ENCODE results near the gene THBS4.

Gene THBS4

DNA sequence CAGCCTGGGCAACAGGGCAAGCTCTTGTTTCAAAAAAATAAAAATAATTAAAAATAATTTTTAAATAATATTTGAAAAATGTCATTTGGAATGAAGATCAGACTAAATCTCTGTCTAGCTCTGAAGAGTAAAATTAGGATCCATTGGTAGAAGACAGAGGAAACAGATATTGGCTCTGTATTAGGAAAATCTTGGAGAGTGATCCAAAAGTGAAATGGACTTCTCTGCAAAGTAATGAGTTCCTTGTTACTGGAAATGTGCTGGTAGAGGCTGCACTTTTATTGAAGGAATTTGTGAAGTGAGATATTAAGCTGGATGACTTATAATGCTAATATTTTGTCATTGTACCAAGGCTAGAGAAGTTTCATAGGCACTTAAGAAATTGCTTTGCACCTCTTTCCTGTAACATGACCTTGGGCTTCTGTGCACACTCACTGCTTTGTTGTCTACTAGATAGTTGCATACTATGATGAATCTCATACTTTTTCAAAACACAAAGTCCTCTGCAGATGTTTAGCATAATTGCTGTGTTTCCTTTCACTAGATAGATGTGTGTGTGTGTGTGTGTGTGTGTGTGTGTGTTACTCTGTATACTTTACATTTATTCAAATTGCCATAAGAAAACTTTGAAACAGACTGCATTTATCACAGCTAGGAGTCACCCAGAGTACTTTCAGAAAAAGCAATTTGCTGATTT lies 13.1 kb downstream of the THBS4 start:
- DNase-seq, result no peak

DNA sequence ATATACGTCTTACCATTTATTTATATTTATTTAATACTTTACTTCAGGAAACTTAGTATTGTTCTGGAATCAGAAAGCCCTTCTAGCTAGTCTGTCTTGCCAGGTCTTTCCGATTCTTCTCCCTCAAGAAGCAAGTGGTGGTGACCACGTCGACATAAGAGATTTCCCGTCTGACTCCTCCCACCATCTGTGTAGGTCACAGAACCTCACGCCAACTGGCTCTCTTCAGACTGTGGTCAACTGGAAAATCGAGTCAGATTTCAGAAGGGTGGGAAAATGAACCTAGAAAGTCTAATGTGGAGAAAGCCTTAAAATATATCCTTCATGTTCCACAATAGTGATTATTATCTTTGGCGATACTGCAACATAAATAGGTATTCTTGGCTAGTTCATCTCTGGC lies 17.3 kb downstream of the THBS4 start:
- no peak for DNase-seq

DNA sequence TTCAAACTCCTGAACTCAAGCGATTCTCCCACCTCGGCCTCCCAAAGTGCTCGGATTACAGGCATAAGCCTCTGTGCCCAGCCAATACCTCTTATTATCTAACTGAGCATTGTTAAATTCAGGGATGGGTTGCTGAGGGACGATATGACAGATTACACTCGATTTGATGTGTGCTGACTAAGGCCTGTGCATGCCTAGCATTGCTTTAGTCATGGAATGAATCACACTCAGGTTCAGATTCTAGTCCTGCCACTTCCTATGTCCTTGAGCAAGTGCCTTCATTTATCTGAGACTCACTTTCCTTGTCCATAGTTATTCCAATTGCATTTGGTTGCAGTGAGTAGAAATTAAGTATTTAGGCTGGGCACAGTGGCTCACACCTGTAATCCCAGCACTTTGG lies 19.5 kb downstream of the THBS4 start:
- DNase-seq, result no peak

DNA sequence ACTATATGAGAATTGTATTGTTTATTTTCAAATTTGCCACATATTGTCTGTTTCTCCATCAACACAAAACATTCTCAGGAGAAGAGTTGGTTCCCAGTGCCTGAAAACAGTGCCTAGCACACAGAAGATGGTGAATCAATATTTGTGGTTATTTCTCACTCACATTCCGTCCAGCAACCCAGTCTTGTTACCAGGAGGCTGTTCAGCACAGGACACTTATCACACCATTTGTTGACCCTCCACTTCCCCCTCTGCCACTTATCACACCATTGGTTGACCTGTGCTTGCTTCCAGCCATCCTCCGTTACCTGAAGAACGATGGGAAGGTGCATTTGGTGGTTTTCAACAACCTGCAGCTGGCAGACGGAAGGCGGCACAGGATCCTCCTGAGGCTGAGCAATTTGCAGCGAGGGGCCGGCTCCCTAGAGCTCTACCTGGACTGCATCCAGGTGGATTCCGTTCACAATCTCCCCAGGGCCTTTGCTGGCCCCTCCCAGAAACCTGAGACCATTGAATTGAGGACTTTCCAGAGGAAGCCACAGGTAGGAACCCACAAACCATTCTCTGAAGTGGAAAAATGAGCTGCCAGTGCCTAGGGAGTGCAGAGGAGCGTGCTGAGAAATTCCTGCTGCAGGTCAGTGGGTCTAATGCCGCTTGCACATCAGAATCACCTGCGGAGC lies 20.5 kb downstream of the THBS4 start:
- DNase-seq, result no peak

DNA sequence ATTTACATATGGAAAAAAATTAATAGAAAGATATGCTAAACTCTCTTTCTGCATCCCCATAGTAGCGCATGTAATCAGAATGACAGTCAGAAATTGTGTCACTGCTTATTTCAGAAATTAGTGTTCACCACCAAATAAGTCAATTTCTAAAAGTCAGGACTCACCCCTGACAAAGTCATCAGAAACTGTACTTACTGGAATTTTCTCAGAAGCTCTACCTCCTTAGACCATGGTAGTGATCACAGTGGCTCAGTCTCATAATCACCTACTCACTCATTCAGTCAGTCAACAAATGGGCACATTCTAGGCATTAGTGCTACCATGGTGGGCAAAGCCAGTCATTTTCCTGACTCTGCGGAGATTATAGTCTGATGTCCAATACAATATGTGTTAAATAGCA lies 22.0 kb downstream of the THBS4 start:
- no peak for DNase-seq

DNA sequence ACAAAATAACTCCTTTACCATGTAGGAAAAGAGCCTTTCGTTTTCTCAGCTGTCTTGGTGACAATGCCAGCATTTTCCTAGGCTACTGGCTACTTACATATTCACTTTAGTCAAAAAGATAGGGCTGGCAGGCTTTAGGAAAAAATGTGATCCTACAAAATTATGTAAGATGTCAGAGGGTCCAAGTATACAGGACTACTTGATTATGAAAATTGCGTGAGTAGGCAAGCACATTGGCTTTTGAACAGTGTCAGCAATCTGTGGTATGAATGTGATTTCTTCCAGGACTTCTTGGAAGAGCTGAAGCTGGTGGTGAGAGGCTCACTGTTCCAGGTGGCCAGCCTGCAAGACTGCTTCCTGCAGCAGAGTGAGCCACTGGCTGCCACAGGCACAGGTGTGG lies 22.8 kb downstream of the THBS4 start:
- no peak for DNase-seq

DNA sequence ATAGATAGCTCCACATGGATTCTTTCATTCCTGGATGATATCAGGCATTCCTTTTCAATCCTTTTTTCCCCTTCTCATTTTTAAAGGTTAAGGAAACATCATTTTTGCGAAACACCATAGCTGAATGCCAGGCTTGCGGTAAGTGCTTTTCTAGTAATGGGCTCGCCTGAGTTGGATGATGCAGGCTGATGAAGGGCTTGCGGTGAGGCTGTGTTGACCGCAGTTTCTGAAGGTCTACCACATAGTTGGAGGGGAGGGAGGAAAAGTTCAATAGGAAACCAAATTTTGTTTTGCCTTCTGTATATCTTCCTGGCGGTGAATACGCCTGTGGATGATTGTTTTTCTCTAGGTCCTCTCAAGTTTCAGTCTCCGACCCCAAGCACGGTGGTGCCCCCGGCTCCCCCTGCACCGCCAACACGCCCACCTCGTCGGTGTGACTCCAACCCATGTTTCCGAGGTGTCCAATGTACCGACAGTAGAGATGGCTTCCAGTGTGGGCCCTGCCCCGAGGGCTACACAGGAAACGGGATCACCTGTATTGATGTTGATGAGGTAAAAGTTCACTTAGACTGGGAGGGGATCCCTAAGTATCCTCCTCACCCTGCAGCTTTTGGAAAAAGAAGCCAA lies 24.3 kb downstream of the THBS4 start:
- no peak for DNase-seq

DNA sequence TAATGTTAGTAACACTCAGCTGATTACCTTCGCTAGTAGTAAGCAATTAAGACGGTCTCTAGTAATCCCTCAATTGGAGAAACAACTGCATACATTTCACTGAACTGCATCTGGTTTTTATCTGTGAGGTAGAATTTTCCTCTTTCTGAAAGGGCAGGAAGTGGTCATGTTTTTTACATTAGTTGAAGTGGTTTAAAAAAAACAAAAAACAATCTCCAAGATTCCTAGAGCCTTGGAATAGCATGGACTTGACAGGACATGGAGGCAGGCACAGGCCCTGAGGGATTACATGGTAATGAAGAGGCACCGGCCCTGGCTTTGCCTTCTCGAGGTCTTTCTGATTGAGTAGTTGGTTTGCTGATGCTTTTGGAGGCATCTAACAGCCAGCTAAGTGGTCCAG lies 25.8 kb downstream of the THBS4 start:
- DNase-seq, result no peak

DNA sequence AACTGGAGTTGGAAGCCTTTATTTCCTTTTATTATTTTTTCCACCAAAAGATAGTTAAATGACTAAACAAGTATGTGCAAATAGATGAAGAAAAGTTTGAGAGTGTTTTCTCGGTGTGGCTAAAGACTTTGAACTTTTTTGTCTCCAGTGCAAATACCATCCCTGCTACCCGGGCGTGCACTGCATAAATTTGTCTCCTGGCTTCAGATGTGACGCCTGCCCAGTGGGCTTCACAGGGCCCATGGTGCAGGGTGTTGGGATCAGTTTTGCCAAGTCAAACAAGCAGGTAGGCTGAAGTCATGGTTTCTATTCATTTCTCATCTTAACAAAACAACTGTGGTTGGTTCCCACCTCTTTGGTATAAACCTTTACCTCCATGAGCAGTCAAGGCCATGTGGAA lies 26.4 kb downstream of the THBS4 start:
- DNase-seq, result no peak

DNA sequence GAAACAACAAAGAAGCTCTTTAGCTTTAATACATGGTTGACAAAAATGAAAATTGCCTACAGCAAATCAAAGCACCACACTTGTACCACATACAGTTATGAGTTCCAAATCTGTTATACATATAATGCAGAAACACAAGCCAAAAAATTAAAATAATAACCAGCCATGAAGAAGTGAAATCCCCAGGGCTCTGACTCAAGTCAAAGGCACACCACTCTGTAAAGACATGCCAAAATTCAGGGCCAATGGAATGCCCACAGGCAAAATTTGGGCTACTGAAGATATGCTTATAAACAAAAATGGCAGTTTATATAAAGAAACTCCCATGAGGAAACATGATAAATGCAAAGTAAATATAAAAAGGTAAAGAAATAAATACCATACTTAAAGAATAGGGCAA lies 29.0 kb downstream of the THBS4 start:
- DNase-seq, result no peak

DNA sequence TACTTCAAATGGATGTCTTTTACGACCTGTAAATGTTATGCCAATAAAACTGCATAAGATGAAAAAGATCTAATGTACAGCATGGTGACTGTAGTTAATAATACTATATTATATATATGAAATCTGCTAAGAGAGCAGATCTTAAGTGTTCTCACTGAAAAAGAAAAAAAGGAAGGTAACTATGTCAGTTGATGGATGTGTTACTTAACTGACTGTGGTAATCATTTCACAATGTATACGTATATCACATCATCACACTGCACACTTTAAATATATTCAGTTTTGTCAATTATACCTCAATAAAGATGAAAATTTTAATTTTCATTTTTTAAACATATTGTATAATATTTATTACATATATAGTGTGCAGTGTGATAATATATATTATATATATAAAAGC lies 31.9 kb downstream of the THBS4 start:
- DNase-seq, result peak; percentile 50

DNA sequence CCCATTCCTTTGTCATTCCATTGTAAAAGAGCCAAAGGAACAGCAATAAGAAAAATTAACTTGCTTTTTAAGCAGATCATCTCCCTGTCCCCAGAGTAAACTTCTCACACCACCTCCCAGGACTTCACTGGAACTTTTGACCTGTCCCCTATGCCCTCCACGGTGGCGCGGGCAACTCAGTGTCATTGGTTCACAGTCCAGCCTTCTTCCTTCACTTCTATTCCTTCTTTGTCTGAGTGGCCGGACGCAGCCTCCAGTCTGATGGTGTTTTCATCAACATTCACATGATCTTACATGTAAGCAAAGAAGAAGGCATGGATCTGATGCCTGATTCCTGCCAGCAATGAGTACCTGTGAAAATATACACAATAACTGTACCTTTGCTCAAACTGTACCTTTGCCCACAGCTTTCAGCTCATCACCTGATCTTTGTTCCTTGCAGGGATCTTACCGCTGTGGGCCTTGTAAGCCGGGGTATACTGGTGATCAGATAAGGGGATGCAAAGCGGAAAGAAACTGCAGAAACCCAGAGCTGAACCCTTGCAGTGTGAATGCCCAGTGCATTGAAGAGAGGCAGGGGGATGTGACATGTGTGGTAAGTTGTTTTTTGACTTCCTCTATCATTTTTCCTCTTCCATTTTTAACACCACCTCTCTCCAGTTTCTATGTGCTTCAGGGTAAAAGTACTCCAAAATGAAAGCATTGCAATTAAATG lies 32.5 kb downstream of the THBS4 start:
- peak; percentile 44 for DNase-seq

DNA sequence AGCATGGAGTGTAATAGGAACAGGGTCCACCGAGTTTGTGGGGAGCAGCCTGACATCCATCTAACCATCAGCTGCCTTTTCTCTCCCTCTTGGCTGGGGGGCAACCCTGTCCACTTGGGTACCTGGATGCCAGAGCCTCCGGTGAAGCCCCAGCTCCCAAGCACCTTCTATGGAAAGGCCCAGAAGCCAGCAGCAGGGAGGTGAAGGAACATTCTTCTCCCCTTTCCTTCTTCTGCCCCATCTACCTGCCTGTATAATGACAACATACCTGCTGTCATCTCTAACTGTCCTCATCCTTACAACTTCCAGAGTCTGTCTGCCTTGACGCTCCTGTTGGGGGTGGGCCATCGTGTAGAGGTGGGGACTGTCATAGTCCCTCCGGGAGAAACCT lies 33.1 kb downstream of the THBS4 start:
- DNase-seq, result no peak

DNA sequence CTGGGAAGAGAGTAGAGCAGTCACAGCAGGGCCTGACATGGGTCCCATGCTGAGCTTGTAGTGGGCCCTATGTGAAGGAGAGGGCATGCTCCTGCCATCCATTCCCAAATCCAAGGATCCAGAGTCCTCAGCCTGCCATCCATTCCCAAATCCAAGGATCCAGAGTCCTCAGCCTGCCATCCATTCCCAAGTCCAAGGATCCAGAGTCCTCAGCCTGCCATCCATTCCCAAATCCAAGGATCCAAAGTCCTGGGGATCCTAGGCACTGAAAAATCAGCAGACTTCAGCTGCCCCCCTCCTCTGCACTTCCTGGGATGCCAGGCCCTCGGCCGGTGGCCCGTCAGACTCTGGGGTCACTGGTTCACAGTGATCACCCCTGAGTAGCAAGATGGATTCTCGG lies 33.6 kb downstream of the THBS4 start:
- no peak for DNase-seq

DNA sequence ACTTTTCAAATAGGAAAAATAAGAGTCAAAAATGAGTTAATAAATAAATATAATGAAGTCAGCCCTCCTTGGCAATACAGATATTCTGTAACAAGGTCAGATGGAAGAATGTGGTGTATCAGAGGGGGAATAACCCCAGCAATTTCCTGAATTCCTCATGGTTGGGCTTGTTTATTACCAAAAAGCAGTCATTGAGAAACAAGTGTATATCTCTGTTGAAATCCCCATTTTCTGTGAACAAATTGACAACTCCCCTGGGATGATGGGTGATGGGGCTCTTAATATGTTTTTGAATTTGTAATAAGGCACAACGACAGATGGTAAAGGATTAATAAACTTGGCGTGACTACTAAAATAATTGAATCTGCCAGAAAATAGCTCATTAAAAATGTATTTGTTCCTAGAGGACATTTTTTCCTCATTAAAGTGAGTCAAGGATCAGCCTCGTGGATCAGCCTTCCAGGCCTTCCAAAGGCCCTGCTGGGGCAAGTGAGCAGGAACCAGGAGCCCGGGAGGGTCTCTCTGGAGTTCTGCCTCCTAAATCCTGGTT lies 34.2 kb downstream of the THBS4 start:
- DNase-seq, result no peak

DNA sequence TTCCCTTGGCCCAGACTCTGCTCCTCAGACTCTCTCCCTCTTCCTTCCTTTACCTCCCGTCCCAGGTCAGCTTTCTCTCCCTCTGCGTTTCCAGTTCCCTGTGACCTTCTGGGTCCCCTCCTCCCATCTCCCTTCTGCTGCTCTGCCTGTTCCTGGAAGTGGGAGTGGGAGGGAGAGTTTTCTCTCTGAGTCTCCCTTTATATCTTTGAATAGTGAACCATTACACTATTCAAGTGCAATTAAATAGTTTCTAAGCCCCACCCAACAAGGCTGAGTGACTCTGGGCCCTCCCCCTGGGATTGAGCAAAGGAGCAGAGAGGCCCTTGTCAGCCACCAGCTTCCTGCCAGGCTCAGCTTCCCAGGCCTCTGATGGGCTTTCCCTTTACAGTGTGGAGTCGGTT lies 34.8 kb downstream of the THBS4 start:
- no peak for DNase-seq

DNA sequence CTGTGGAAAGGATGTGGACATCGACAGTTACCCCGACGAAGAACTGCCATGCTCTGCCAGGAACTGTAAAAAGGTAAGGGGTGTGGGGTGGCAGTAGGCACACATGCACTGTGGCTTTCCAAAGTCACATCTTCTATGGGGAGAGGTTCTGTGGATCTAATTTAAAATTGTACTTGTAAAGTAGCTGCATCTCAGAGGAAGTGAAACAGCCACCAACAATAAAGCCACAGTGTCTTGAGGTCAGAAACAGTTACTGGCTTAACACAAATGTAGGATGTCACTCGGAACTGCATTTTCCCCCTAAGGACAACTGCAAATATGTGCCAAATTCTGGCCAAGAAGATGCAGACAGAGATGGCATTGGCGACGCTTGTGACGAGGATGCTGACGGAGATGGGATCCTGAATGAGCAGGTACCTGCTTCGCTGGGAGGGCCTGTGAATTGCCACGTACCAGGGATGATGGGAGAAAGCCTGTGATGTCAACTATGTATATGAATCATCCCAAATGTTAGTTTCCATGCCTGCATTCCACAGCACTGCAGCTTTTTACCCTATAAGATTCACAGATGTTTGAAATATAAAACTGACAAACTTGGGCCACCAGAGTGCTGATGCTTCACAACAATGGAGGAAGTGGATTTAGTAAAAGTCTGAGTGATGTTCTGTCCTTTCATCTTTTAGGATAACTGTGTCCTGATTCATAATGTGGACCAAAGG lies 35.3 kb downstream of the THBS4 start:
- DNase-seq, result no peak

DNA sequence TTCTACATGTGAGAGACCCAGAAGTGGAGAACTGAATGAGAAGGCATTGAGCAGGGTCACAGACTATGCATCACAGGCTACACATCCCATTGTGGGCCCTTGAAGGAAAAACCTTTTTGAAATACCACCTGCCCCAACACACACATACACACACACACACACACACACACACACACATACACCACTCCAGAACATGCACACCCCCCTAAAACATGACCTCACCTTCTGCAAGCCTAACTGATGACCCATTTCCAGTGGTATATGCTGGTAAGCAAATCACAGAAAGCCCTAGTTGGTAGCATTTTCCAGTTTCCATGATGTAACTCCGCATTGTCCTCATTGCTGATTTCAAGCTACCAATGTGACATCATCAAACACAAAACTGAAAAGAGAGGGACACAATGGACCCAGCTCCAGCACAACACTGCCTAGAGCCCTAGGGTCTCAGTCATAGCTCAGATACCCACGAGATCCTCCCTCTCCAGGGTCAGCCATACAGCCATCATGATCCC lies 36.4 kb downstream of the THBS4 start:
- no peak for DNase-seq

DNA sequence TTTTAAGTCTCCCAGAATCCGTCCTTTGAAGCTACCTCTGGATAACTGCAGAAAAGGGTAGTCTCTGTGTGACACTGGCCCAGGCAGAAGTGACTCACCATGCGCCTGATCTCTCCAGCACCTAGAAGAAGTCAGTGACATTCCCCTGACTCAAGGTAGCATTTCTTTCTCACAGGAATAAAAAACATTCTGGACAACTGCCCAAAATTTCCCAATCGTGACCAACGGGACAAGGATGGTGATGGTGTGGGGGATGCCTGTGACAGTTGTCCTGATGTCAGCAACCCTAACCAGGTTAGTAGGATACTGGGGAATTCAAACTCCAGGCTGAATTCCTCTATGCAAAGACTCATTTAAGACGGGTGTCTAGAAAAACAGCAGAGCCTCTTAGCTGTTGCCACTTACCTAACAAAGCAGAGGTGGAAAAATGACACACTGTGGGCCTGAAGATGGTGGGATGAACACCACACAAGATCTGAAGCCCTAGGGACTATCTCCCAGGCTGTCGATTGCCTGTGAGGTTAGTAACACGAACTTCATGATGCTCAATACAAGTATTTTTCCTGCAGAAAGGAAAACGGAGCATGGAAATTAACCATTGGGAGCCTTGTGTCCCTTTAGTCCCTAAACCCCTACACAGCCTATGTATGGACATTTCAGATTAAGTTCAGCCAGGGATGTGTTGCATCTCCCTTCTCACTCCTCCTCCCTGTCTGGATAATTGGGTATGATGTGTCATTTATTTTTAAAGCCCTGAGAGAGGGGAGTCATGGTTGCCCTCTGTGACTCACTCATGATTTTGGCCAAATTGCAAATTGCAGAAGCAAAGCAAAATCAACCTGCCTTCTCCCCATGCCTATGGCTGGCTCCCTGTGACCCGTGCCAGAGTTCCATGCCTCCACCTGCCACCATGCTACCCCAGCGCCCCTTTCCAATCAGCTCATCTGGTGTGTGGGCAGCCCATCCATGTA lies 37.2 kb downstream of the THBS4 start:
- no peak for DNase-seq

DNA sequence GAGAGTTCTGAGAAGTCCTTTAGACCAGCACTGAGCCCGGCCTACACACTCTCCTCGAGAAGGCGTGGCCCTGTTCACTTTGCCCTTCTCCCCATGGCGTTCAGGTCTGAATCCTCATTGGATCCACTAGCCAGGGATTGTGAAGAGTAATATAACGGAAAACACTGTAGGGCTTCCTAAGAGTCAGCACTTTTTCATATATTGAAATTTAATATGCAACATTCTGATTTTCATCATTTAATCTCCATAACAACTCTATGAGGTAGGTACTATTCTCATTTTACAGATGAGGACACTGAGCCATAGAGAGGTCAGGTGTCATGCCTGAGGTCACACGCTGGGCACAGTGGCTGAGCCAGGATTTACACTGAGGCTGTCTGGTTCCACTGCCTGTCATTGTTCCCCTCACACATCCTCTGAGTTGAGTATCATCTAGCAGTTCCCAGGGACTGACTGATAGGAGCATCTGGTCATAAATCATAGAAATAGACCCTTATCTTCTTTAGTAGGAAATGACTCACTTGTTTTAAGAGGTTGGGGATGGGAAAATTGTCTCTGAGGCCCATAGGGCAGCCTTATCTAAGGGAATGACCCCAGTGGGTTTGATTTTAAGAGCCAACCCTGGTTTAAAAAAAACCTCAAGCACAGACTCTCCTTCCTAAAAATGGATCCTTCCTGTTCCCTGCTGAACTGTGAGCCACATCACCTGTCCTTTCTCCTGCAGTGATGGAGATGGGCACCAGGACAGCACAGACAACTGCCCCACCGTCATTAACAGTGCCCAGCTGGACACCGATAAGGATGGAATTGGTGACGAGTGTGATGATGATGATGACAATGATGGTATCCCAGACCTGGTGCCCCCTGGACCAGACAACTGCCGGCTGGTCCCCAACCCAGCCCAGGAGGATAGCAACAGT lies 41.2 kb downstream of the THBS4 start:
- DNase-seq, result peak; percentile 14
